Subcutaneous abdominal adipose tissue (tissue), 5 donors: ENCODE measurements around the gene NEDD4.
"Not testable (repeated sequence)": the region's sequence is repeated elsewhere in the genome, so short reads cannot be mapped to it uniquely, and the experiment has no call there.

ENCODE experiments used
- H3K27ac ChIP-seq: one replicate; pipeline ENCODE4 v1.7.0; 2013; ENCODE audit warnings: low read depth, mild to moderate bottlenecking, inconsistent platforms, low read length, moderate library complexity
- H3K27me3 ChIP-seq, 5 donors: one replicate each; pipeline ENCODE4 v1.7.0; 2013; ENCODE audit warnings: low read length in 5 of 5, inconsistent platforms in 1 of 5; ENCODE audit not compliant: control insufficient read depth in 5 of 5, insufficient read depth in 4 of 5
- H3K36me3 ChIP-seq, 5 donors: one replicate each; pipeline ENCODE4 v1.7.0; 2013; ENCODE audit warnings: low read length in 5 of 5; ENCODE audit not compliant: control insufficient read depth in 5 of 5, insufficient read depth in 5 of 5
- H3K4me1 ChIP-seq, 5 donors: one replicate each; pipeline ENCODE4 v1.7.0; 2013; ENCODE audit warnings: low read length in 5 of 5, mild to moderate bottlenecking in 3 of 5, moderate library complexity in 1 of 5; ENCODE audit not compliant: control insufficient read depth in 5 of 5, insufficient read depth in 5 of 5
- H3K4me3 ChIP-seq, 5 donors: one replicate each; pipeline ENCODE4 v1.7.0; 2013; ENCODE audit warnings: low read length in 5 of 5, low read depth in 1 of 5
- H3K9ac ChIP-seq, 5 donors: one replicate each; pipeline ENCODE4 v1.7.0; 2013; ENCODE audit warnings: low read length in 5 of 5, mild to moderate bottlenecking in 4 of 5, moderate library complexity in 3 of 5
- H3K9me3 ChIP-seq, 5 donors: one replicate each; pipeline ENCODE4 v1.7.0; 2013; ENCODE audit warnings: low read length in 5 of 5; ENCODE audit not compliant: control insufficient read depth in 5 of 5
- donor health status: healthy.
- donor health status: healthy.
- donor health status: healthy.
- donor health status: healthy.
- donor health status: healthy.

The NEDD4 gene

GRCh38 chr15:55965091-55965490, 28.3 kb downstream of the NEDD4 start:
- Histone ChIP-seq H3K4me3 (no peak overlapping the region), H3K9ac (no peak overlapping the region), H3K27me3 (no peaks in the 10 kb centered on the region), H3K9me3 (no peaks in the 10 kb centered on the region), H3K4me1 (peaks cover 0 to 5% (median 0%) of the 10 kb centered on the region in 5 donors), H3K36me3 (peaks cover 0 to 6% (median 5%) of the 10 kb centered on the region in 5 donors), H3K27ac (no peak overlapping the region)

GRCh38 chr15:55960946-55961345, 32.5 kb downstream of the NEDD4 start:
- peaks cover 0 to 5% (median 0%) of the 10 kb centered on the region in 5 donors for H3K4me1 ChIP-seq

DNA sequence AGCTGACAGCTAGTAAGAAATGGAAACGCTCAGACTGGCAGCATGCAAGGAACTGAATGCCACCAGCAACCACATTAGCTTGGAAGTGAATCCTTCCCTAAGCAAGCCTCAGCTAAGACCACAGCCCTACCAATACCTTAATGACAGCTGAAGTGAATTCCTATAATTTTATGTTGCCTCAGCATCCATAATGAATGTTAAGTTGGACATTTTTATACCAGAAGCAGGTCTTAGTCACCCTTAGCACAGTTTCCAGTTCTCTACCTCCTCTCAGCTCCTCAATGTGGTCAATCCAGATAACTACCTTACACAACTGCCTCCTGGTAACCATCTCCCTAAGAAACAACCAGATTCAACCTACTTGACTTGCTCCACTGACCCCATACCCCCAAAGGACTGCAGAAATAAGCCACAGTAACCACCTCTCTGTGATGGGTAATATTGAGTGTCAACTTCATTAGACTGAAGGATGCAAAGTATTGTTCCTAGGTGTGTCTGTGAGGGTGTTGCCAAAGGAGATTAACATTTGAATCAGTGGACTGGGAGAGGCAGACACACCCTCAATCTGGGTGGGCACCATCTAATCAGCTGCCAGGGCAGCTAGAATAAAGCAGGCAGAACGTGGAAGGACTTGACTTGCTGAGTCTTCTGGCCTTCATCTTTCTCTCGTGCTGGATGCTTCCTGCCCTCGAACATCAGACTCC, 33.5 kb downstream of the NEDD4 start:
- H3K4me1 ChIP-seq: peaks cover 0 to 5% (median 0%) of the 10 kb centered on the region in 5 donors
- no peaks in the 10 kb centered on the region for H3K9me3 ChIP-seq
- H3K36me3 ChIP-seq: peaks cover 0 to 3% (median 2%) of the 10 kb centered on the region in 5 donors
- H3K4me3 ChIP-seq: no peak overlapping the region
- no peak overlapping the region for H3K9ac ChIP-seq
- H3K27ac ChIP-seq: no peak overlapping the region
- no peaks in the 10 kb centered on the region for H3K27me3 ChIP-seq

More at GRCh38 chr15:55960946-55961345, 32.5 kb downstream of the NEDD4 start:
- no peaks in the 10 kb centered on the region for H3K9me3 ChIP-seq
- H3K27ac ChIP-seq: no peak overlapping the region
- H3K36me3 ChIP-seq: peaks cover 0 to 6% (median 5%) of the 10 kb centered on the region in 5 donors
- H3K9ac ChIP-seq: no peak overlapping the region
- H3K4me3 ChIP-seq: no peak overlapping the region
- no peaks in the 10 kb centered on the region for H3K27me3 ChIP-seq

- H3K9me3 ChIP-seq: no peaks in the 10 kb centered on the region
- no peaks in the 10 kb centered on the region for H3K27me3 ChIP-seq
- H3K9ac ChIP-seq: no peak overlapping the region
- H3K4me1 ChIP-seq: peaks cover 0 to 5% (median 0%) of the 10 kb centered on the region in 5 donors
- H3K4me3 ChIP-seq: no peak overlapping the region
- H3K36me3 ChIP-seq: no peaks in the 10 kb centered on the region
- no peak overlapping the region for H3K27ac ChIP-seq
These were observed 35.1 kb downstream of the NEDD4 start for GRCh38 chr15:55958349-55958748.

DNA sequence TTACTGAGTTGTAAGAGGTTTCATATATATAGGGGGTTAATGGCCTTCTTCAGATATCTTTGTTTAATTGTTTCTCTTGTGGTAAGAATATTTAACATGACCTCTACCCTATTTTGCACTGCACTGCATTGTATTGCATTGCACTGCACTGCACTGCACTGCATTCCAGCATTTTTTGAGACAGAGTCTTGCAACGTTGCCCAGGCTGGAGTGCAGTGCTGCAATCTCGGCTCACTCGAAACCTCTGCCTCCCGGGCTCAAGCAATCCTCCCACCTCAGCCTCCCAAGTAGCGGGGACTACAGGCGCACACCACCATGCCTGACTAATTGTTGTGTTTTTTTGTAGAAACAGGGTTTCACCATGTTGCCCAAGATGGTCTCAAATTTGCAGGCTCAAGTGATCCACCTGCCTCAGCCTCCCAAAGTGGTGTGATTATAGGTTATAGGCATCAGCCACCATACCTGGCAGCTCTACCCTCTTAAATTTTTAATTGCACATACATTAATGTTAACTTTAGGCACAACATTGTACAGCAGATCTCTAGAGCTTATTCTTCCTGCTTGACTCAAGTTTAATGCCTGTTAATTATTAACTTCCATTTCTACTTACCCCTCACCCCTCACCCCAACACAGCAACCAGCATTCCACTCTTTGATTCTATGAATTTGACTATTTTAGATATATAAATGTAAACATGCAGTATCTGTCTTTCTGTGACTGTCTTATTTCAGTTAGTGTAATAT, 38.4 kb downstream of the NEDD4 start:
- Histone ChIP-seq H3K27ac (no peak overlapping the region), H3K4me3 (no peak overlapping the region), H3K4me1 (no peaks in the 10 kb centered on the region)

DNA sequence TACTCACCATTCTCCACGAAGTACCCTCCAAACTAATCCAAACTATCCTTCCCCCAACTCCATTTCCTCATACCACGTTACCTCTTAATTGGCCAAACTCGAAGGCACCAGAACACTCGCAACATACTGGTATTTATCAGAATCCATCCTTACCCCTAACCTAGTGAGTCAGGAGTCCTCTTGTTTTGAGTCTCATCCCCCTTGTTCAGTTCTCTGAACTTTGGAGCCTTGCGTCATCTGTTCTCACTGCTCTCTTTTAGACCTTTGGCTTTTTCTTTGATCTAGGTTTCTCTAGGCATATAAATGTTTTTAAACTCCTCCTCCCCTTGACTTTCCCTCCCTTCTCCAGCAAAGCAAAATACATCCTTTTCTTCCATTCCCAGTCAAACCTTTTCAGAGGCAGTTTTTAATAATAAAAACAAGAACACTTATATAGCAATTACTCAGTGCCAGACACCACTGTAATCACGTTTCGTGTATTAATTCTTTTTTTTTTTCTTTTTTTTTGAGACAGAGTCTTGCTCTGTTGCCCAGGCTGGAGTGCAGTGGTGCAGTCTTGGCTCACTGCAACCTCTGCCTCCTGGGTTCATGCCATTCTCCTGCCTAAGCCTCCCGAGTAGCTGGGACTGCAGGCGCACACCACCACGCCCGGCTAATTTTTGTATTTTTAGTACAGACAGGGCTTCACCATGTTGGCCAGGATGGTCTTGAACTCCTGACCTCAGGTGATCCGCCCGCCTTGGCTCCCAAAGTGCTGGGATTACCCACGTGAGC, 40.7 kb downstream of the NEDD4 start:
- H3K4me1 ChIP-seq, H3K27me3 ChIP-seq, H3K9ac ChIP-seq, H3K9me3 ChIP-seq, H3K36me3 ChIP-seq, H3K27ac ChIP-seq, H3K4me3 ChIP-seq: not testable (repeated sequence)

More for the DNA sequence above, 38.4 kb downstream of the NEDD4 start:
- Histone ChIP-seq H3K9me3 (no peaks in the 10 kb centered on the region), H3K36me3 (no peaks in the 10 kb centered on the region), H3K27me3 (no peaks in the 10 kb centered on the region), H3K9ac (no peak overlapping the region)

- H3K36me3 ChIP-seq, H3K4me1 ChIP-seq, H3K27me3 ChIP-seq, H3K4me3 ChIP-seq, H3K9me3 ChIP-seq, H3K9ac ChIP-seq, H3K27ac ChIP-seq: not testable (repeated sequence)
These were observed 48.8 kb downstream of the NEDD4 start for GRCh38 chr15:55944606-55945005.

DNA sequence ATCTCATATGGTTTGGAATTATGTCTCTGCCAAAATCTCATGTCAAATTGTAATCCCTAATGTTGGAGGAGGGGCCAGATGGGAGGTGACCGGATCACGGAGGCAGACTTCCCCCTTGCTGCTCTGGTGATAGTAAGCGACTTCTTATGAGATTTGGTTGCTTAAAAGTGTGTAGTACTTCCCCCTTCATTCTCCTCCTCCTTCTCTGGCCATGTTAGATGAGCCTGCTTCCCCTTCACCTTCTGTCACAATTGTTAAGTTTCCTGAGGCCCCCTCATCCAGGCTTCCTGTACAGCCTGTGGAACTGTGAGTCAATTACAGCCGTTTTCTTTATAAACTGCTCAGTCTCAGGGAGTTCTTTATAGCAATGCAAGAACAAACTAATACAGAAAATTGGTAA, 51.1 kb downstream of the NEDD4 start:
- peaks cover 0 to 2% (median 2%) of the 10 kb centered on the region in 5 donors for H3K36me3 ChIP-seq
- H3K4me3 ChIP-seq: no peak overlapping the region
- no peak overlapping the region for H3K27ac ChIP-seq

GRCh38 chr15:55937040-55937439, 56.4 kb downstream of the NEDD4 start:
- no peaks in the 10 kb centered on the region for H3K27me3 ChIP-seq
- no peak overlapping the region for H3K9ac ChIP-seq

More for the DNA sequence above, 51.1 kb downstream of the NEDD4 start:
- Histone ChIP-seq H3K9ac (no peak overlapping the region), H3K27me3 (no peaks in the 10 kb centered on the region), H3K4me1 (peaks cover 0 to 6% (median 0%) of the 10 kb centered on the region in 5 donors), H3K9me3 (peaks cover 0 to 4% (median 3%) of the 10 kb centered on the region in 5 donors)

More at GRCh38 chr15:55937040-55937439, 56.4 kb downstream of the NEDD4 start:
- no peak overlapping the region for H3K27ac ChIP-seq
- H3K4me1 ChIP-seq: no peaks in the 10 kb centered on the region
- H3K9me3 ChIP-seq: peaks cover 0 to 4% (median 3%) of the 10 kb centered on the region in 5 donors
- no peak overlapping the region for H3K4me3 ChIP-seq
- peaks cover 0 to 2% (median 0%) of the 10 kb centered on the region in 5 donors for H3K36me3 ChIP-seq
